K562 (cell line): ENCODE results near the gene DUSP19. TPM values are rescaled to one million over a fixed set of nuclear protein-coding genes. Genes with fewer than 3 reads are reported as not detected.
A peak's percentile ranks its signal among the peaks of the same experiment; 100 is the strongest.

Experiments used
- ADNP ChIP-seq: fragments of 200-800 bp; sonication (Bioruptor generic); IDR thresholded peaks from 2 replicates; pipeline ENCODE4 v1.6.1; 2016; ENCODE audit warnings: missing genetic modification characterization, missing compliant biosample characterization
- CXXC5 ChIP-seq: fragments of 250-450 bp; sonication (Bioruptor Pico); IDR thresholded peaks from 2 replicates; pipeline ENCODE4 v1.8.0; 2022; ENCODE audit warnings: inconsistent platforms, mild to moderate bottlenecking, moderate library complexity
- DACH1 ChIP-seq: fragments of 450-650 bp; IDR thresholded peaks from 2 replicates; pipeline ENCODE4 v1.6.1; 2018; ENCODE audit not compliant: partially characterized antibody
- EWSR1 ChIP-seq: fragments of 450-650 bp; IDR thresholded peaks from 2 replicates; pipeline ENCODE4 v1.6.1; 2018; ENCODE audit warnings: borderline replicate concordance, mild to moderate bottlenecking, low read depth, moderate library complexity; ENCODE audit not compliant: partially characterized antibody
- FOXP1 ChIP-seq: sonication (generic); formaldehyde crosslinking; IDR thresholded peaks from 2 replicates; pipeline ENCODE4 v1.8.0; 2022; ENCODE audit warnings: mild to moderate bottlenecking, missing genetic modification reagents
- MAZ ChIP-seq, 2 experiments: fragments of 450-650 bp in 1 of 2; sonication (generic) in 1 of 2; formaldehyde crosslinking; IDR thresholded peaks in 1 of 2; conservative IDR thresholded peaks in 1 of 2; 2 replicates each; pipeline versions ENCODE4 v1.4.0 to v1.5.0; 2020; ENCODE audit warnings: mild to moderate bottlenecking in 1 of 2, missing genetic modification reagents in 1 of 2
- POLR2H ChIP-seq: IDR thresholded peaks from 2 replicates; pipeline ENCODE4 v1.6.1; 2016; ENCODE audit warnings: missing genetic modification characterization, low read depth, mild to moderate bottlenecking, control low read depth, missing compliant biosample characterization, moderate library complexity
- RBBP5 ChIP-seq: fragments of 200-600 bp; sonication (generic); IDR thresholded peaks from 2 replicates; pipeline ENCODE4 v1.6.1; 2012; ENCODE audit warnings: borderline replicate concordance, mild to moderate bottlenecking, low read length, control low read depth, inconsistent platforms; ENCODE audit not compliant: insufficient read depth, poor library complexity, severe bottlenecking
- RFX7 ChIP-seq: fragments of 250-450 bp; sonication (Bioruptor Pico); IDR thresholded peaks from 2 replicates; pipeline ENCODE4 v1.5.1; 2021; ENCODE audit warnings: mild to moderate bottlenecking
- SAP30 ChIP-seq: fragments of 200-600 bp; sonication (generic); IDR thresholded peaks from 2 replicates; pipeline ENCODE4 v1.6.1; 2012; ENCODE audit warnings: borderline replicate concordance, low read depth, mild to moderate bottlenecking, moderate library complexity, low read length, control low read depth, inconsistent platforms; ENCODE audit not compliant: insufficient read depth, poor library complexity, severe bottlenecking
- ZFX ChIP-seq: sonication (generic); formaldehyde crosslinking; IDR thresholded peaks from 2 replicates; pipeline ENCODE4 v1.8.0; 2022; ENCODE audit warnings: mild to moderate bottlenecking, missing genetic modification reagents, moderate library complexity
- ZNF124 ChIP-seq: sonication (generic); formaldehyde crosslinking; IDR thresholded peaks from 2 replicates; pipeline ENCODE4 v1.8.1; 2022; ENCODE audit warnings: missing genetic modification reagents
- ZNF165 ChIP-seq: fragments of 250-450 bp; sonication (Bioruptor Pico); IDR thresholded peaks from 2 replicates; pipeline ENCODE4 v1.4.0; 2020; ENCODE audit warnings: borderline replicate concordance
- ZNF263 ChIP-seq: sonication (generic); formaldehyde crosslinking; IDR thresholded peaks from 2 replicates; pipeline ENCODE4 v1.8.0; 2022; ENCODE audit warnings: mild to moderate bottlenecking, missing genetic modification reagents, borderline replicate concordance
- ZNF592 ChIP-seq: fragments of 450-650 bp; IDR thresholded peaks from 2 replicates; pipeline ENCODE4 v1.6.1; 2017; ENCODE audit warnings: antibody characterized with exemption, mild to moderate bottlenecking
- ZNF766 ChIP-seq: fragments of 200-800 bp; sonication (Bioruptor generic); conservative IDR thresholded peaks from 2 replicates; pipeline ENCODE4 v1.6.1; 2016; ENCODE audit warnings: missing genetic modification characterization, missing compliant biosample characterization
- ZZZ3 ChIP-seq: fragments of 450-650 bp; IDR thresholded peaks from 2 replicates; pipeline ENCODE4 v1.6.1; 2016; ENCODE audit warnings: antibody characterized with exemption, mild to moderate bottlenecking, moderate library complexity
- polyA plus RNA-seq, 8 experiments: library from polyadenylated mRNA; depleted of rRNA in 4 of 8; stranded (reverse) in 5 of 8; unstranded in 3 of 8; fragments of >200 nt; fragmentation: Nextera tagmentation in 2 of 8; fragmentation: Illumina TruSeq in 1 of 8; extraction: Ambion mirVana in 2 of 8; extraction: Trizol in 1 of 8; gene quantifications; 2 replicates each; pipeline versions ENCODE4 v1.2.1 to v1.2.3, GENCODE V29; 2011 to 2014; ENCODE audit warnings: inconsistent platforms in 1 of 8, missing spikeins in 1 of 8
- total RNA-seq, 7 experiments: library from RNA; depleted of rRNA in 6 of 7; stranded (reverse); fragments of >200 nt in 6 of 7; fragmentation: Illumina TruSeq in 2 of 7; extraction: Trizol in 2 of 7; gene quantifications; 2 replicates each; pipeline versions ENCODE4 v1.2.1 to v1.2.3, GENCODE V29; 2011 to 2021; ENCODE audit warnings: low replicate concordance in 1 of 7
- TF ChIP-seq, protein P1 (sequence below): sonication (generic); formaldehyde crosslinking; IDR thresholded peaks from 2 replicates; pipeline ENCODE4 v1.8.1; 2023; ENCODE audit warnings: mild to moderate bottlenecking, missing genetic modification reagents

Gene DUSP19
- total and polyA plus RNA-seq, 9 of the 15 experiments (the other 6 are each of a cell fraction or from before 2014, with no cell fraction given) = 1.6 to 6.3 (median 3.1) TPM

DNA sequence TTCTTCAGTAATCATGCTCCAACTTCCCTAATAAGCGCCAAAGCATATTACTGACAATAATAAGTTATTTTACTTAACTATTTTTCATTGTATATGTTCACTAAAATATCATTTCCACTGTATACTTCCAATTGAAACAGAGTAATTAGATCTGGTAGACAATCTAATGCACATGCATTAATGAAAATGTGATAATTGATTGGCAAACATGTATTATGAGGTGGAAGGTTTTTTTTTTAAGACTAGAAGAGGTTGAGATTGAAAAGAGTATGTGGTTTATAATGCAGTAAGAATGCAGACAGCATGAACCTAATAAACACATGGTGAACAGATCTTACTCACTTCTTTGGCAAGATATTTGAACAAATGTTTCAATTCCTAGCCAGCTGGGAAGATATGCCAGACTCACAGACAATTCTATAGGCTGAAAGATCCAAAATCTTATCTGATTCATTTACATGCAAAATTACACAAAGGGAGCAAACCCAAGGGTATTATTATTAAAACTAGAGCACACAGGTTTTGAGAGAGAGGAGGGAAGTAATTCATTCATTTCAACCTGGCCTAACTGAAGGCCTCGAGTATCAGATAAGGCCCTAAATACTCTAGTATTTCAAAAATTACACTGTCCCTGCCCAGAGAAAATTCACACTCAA, 43.1 kb upstream of the DUSP19 start (continued):
- TF ChIP-seq ZNF592 = 0 out of 2 replicates have a peak, but pooled peaks have one; percentile 12
- no peak for TF ChIP-seq RBBP5
- no peak for TF ChIP-seq ZNF165 (CRISPR knock-in tag)
- no peak for TF ChIP-seq POLR2H (tag)
- TF ChIP-seq ADNP = 0 out of 2 replicates have a peak, but pooled peaks have one; percentile 44
- no peak for TF ChIP-seq FOXP1
- no peak for TF ChIP-seq EWSR1
- TF ChIP-seq MAZ (CRISPR knock-in tag; conservative IDR thresholded peaks at IDR 0.05 in 1 of 2, IDR thresholded peaks at IDR 0.05 in 1 of 2) = peak in 1 of 2 experiments; percentile 28; a peak in 1 of 4 replicates
- TF ChIP-seq ZNF263 (CRISPR knock-in tag) = no peak
- peak; percentile 87 for TF ChIP-seq ZNF766 (CRISPR knock-in tag)
- TF ChIP-seq ZZZ3 = 0 out of 2 replicates have a peak, but pooled peaks have one; percentile 22
- TF ChIP-seq ZFX (CRISPR knock-in tag) = peak; percentile 51; the same call in 1 of the 2 replicates
- no peak for TF ChIP-seq ZNF124 (CRISPR knock-in tag)
- TF ChIP-seq SAP30 = no peak
- TF ChIP-seq DACH1 = peak; percentile 93
- TF ChIP-seq, protein P1, sequence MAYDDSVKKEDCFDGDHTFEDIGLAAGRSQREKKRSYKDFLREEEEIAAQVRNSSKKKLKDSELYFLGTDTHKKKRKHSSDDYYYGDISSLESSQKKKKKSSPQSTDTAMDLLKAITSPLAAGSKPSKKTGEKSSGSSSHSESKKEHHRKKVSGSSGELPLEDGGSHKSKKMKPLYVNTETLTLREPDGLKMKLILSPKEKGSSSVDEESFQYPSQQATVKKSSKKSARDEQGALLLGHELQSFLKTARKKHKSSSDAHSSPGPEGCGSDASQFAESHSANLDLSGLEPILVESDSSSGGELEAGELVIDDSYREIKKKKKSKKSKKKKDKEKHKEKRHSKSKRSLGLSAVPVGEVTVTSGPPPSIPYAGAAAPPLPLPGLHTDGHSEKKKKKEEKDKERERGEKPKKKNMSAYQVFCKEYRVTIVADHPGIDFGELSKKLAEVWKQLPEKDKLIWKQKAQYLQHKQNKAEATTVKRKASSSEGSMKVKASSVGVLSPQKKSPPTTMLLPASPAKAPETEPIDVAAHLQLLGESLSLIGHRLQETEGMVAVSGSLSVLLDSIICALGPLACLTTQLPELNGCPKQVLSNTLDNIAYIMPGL = no peak
- no peak for TF ChIP-seq RFX7 (CRISPR knock-in tag)
- TF ChIP-seq CXXC5 (CRISPR knock-in tag) = peak; percentile 68
